GM12872 (cell line): ENCODE results near the gene PRPS1.

Experiments
- CTCF ChIP-seq: IDR thresholded peaks from 3 replicates; pipeline ENCODE4 v1.5.1; 2011; ENCODE audit warnings: low read depth, mild to moderate bottlenecking, low read length, moderate library complexity; ENCODE audit not compliant: insufficient read depth

PRPS1 gene

GRCh38 chrX:107599450-107599861 lies 28.9 kb upstream of the PRPS1 start:
- no peak for TF ChIP-seq CTCF

- no peak for TF ChIP-seq CTCF
These were observed 27.9 kb upstream of the PRPS1 start for GRCh38 chrX:107600366-107600765.

GRCh38 chrX:107601326-107601725 lies 27.0 kb upstream of the PRPS1 start:
- no peak for TF ChIP-seq CTCF

- no peak for TF ChIP-seq CTCF
These were observed 26.6 kb upstream of the PRPS1 start for GRCh38 chrX:107601759-107602158.

- TF ChIP-seq CTCF, result no peak
These were observed 25.5 kb upstream of the PRPS1 start for GRCh38 chrX:107602694-107603239.

- TF ChIP-seq CTCF, result no peak
These were observed 24.7 kb upstream of the PRPS1 start for GRCh38 chrX:107603429-107604159.

GRCh38 chrX:107610667-107611066 lies 17.6 kb upstream of the PRPS1 start:
- TF ChIP-seq CTCF, result no peak
